GM18505 (cell line): ENCODE data around the gene TMX3.
A peak's percentile ranks its signal among the peaks of the same experiment; 100 is the strongest.

ENCODE experiments used
- ATAC-seq: cut with Tn5 transposase; IDR thresholded peaks from one replicate; pipeline ENCODE4 v1.9.1; 2021; ENCODE audit not compliant: unreplicated experiment
- POLR2A ChIP-seq: IDR thresholded peaks from 4 replicates; pipeline ENCODE4 v1.6.1; 2011; ENCODE audit warnings: borderline replicate concordance; ENCODE audit not compliant: insufficient read depth, insufficient read length; ENCODE audit errors: extremely low read depth

Gene TMX3

GRCh38 chr18:68699043-68699442, 15.9 kb downstream of the TMX3 start:
- no peak for ATAC-seq
- no peak for TF ChIP-seq POLR2A

GRCh38 chr18:68696937-68697336, 18.0 kb downstream of the TMX3 start:
- TF ChIP-seq POLR2A, result no peak

DNA sequence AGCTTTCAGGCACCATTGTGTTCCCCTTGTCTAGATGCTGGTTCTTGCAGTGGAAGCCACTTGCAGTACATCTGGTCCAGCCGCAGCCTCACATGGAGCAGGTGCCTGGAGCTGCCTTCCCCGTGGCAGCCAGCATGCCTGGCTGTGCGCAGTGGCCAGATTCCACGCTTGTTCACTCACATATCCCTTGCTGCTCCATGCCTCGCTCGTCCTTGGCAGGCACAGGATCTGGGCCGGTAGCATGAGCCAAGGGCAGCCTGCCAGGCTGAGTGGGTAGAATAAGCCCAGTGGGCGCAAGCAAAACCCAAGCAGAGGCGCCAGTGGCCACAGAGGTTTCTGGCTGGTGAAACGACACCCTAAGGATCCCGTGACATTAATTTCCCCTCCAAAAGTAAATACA, 20.6 kb downstream of the TMX3 start:
- ATAC-seq, result no peak
- TF ChIP-seq POLR2A, result no peak

More at GRCh38 chr18:68696937-68697336, 18.0 kb downstream of the TMX3 start:
- ATAC-seq, result no peak

GRCh38 chr18:68693091-68693815, 21.7 kb downstream of the TMX3 start:
- no peak for TF ChIP-seq POLR2A
- ATAC-seq, result no peak

GRCh38 chr18:68679528-68679927, 35.4 kb downstream of the TMX3 start:
- no peak for ATAC-seq
- no peak for TF ChIP-seq POLR2A

- no peak for TF ChIP-seq POLR2A
- peak; percentile 67 for ATAC-seq
Observed at GRCh38 chr18:68676913-68677312, 38.0 kb downstream of the TMX3 start.

GRCh38 chr18:68667121-68667520, 47.8 kb downstream of the TMX3 start:
- TF ChIP-seq POLR2A, result no peak
- no peak for ATAC-seq

GRCh38 chr18:68666381-68666780, 48.5 kb downstream of the TMX3 start:
- ATAC-seq, result no peak
- TF ChIP-seq POLR2A, result no peak

GRCh38 chr18:68665628-68666027, 49.3 kb downstream of the TMX3 start:
- no peak for TF ChIP-seq POLR2A
- peak; percentile 52 for ATAC-seq

DNA sequence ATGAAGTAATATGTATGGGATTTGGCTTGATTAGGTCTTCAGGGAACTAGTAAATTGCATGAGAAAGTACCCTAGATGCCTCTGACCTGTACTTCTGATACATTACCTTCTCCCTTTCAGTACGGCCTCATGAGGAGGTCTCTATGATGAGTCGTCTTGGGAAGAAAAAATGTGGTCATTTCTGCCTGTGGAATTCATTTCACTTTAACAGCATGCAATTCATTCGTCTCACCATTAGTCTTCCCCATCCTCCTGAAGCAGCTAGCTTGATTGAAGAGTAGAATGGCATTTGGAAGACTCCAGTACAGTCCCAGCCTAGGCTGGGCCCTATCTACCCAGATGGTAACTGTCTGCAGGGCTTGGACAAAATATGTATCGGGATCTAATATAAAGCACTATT, 52.2 kb downstream of the TMX3 start:
- peak; percentile 54 for ATAC-seq
- no peak for TF ChIP-seq POLR2A

GRCh38 chr18:68660354-68661183, 54.3 kb downstream of the TMX3 start:
- no peak for ATAC-seq
- TF ChIP-seq POLR2A, result no peak

DNA sequence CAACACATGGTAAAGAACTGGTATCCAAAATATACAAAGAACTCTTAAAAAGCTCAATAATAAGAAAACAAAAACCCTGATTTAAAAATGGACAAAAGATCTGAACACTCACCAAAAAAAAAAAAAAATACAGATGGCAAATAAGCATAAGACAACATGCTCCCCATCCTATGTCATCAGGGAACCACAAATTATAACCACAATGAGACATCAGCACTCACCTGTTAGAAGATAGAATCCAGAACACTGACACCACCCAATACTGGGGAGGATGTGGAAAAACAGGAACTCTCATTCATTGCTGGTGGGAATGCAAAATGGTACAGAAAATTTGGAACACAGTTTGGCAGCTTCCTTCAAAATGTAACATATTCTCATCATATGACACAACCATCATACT, 66.7 kb downstream of the TMX3 start:
- no peak for TF ChIP-seq POLR2A
- ATAC-seq, result no peak

DNA sequence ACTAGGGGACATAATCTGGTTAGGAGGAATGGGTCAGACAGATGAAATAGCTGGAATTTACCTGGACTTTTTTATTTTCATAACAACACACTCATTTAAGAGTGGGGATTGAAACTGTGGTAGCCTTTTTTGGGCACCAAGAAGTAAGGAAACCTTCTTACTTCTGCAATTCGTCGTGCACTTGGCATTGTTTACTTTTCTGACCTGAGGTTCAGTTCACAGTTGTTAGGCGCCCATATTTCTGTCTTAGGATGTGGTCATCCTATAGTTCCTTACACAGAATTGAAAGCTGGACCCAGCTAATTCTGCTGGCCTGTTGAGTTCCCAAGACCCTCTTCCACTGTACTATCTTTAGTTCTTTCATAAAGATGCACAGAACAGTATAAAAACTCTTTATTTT, 72.9 kb downstream of the TMX3 start:
- no peak for TF ChIP-seq POLR2A
- no peak for ATAC-seq

GRCh38 chr18:68640861-68641260, 74.0 kb downstream of the TMX3 start:
- ATAC-seq, result no peak
- TF ChIP-seq POLR2A, result no peak

DNA sequence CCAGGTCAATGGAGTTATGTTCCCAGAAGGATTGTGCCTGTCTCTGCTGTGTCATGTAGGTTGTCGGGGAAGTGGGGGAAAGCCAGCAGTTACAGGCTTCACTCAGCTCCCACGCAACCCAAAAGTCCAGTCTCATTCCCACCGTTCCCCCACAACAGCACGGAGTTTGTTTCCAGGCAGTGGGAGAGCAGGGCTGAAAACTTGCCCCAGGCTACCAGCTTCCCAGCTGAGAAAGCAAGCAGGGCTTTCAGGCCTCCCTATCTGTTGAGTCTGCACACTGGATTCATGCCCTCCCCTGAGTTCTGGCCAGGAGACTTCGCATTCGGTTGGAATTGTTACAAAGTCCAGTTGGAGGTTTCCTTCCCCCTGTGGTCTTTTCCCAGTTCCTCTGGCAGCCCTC, 76.3 kb downstream of the TMX3 start:
- no peak for TF ChIP-seq POLR2A
- no peak for ATAC-seq

GRCh38 chr18:68627812-68628211, 87.1 kb downstream of the TMX3 start:
- no peak for TF ChIP-seq POLR2A
- ATAC-seq, result no peak
